Measurements from ENCODE around the gene RPS8.

The RPS8 gene

DNA sequence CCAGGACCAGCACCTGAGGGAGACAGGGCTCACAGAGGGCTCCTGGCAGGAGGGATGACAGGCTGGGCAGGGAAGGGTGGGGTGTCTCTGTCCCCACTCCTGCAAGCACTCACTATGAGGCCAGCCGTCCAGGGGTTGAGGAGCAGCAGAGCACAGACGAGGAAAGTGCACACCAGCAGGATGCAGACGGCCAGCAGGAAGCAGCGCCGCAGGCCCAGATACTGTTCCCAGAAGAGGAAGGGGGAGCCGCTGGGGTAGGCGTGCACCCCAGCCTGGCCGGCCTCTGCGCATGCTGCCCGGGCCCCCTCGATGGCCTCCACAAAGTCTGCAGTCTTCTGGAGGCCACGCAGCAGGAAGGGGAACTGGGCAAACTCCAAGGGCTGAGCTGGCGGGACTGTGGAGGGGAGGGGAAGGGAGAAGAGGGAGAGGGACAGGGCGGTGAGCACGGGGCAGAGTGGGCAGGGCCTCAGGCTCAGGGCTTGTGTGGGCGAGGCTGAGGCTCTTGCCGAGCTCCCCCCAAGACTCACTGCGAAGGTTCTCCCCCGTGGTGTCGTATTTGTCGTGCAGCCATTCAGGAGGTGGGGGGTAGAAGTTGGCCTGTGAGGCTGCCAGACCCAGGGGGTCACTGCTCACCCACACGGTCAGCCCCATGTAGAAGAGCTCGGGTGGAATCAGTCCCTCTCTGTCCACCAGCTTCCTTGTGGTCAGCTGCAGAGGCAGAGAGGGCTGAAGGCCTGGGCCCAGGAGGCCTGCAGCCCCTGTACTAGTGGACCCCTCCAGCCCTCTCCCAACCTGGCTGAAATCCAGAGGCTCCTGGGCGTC is 51.2 kb downstream of the RPS8 start:
- H3K4me1 ChIP-seq (ENCODE audit: control extremely low read depth in 1 of 4, control insufficient read depth in 4 of 4, insufficient read depth in 4 of 4, low read length in 3 of 4): peaks cover 0 to 61% (median 46%) of the 10 kb centered on the region in 4 experiments
- H3K27ac ChIP-seq (ENCODE audit: insufficient read depth in 1 of 2, low read depth in 1 of 2, low read length in 2 of 2, poor library complexity in 1 of 2, severe bottlenecking in 2 of 2): no peak overlapping the region
- WGBS (ENCODE audit: insufficient coverage): 10% methylated on average over 24 of the region's 24 CpGs
- peaks cover 0 to 7% (median 0%) of the 10 kb centered on the region in 5 experiments for H3K9me3 ChIP-seq (ENCODE audit: control extremely low read depth in 1 of 5, control insufficient read depth in 4 of 5, insufficient read depth in 2 of 5, low read depth in 1 of 5, low read length in 4 of 5)
- no peaks in the 10 kb centered on the region for H3K36me3 ChIP-seq (ENCODE audit: control insufficient read depth in 4 of 4, insufficient read depth in 4 of 4, low read length in 3 of 4)
- H3K27me3 ChIP-seq (replicated peaks in 2 of 5; ENCODE audit: control insufficient read depth in 4 of 5, insufficient read depth in 5 of 5, low read length in 4 of 5): no peaks in the 10 kb centered on the region
- ChIA-PET CTCF (interaction anchor here (0.7 to 2.4 kb wide), 8 partner anchors 9 to 471 kb away, joined by 3 to 11 read pairs (median 3); partner anchors contain the start of genes BTBD19 and RNU5D-1), POLR2A (interaction anchor here (0.6 to 1.5 kb wide), 8 partner anchors 13 to 1350 kb away, joined by 3 to 7 read pairs (median 4); partner anchors contain the start of genes BTBD19, DYNLT4, P3R3URF and PLK3)
- peak overlapping the region in 4 of 7 experiments; percentile 14 to 48 (median 20) for H3K4me3 ChIP-seq (ENCODE audit: control insufficient read depth in 1 of 7, extremely low read depth in 1 of 7, insufficient read depth in 4 of 7, low read depth in 2 of 7, low read length in 6 of 7)
- peak in 2 of 3 donors; percentile 80 to 84 for DNase-seq

DNA sequence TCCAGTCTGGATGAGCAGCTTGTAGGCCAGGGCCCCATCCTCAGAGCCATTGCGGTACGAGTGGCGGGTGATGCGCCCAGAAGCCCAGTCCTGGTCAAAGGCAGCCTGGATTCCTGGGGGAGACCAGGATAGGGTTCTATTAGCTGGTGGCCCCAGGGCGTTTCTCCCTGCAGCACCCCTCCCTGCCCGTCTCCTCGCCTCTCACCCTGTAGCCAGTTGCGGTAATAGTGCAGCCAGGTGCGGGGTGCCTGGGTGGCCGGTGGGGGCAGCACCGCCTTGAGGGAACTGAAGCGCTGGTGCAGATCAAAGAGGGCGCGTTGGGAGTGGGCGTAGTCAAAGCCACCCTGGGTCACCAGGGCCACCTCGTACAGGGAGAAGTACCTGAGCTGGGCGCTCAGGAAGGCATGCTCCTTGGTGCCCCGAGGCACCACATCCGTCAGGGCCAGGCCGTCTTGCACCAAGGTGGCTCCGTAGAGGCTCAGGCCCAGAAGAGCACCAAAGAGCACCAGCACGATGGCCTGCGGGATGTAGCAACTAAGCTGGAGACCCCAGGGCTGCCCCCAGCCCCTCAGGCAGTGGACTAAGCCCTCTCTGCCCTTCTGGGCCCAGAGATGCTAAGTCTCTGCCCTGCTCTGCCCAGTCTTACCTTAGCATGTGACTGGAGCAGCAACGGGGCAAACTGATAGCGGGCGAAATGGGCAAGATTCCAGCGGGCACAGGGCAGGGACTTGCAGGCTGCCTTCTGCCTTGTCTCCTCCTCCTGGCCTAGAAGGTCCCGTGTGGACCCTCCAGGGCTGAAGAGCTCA is 52.1 kb downstream of the RPS8 start:
- peaks cover 0 to 7% (median 0%) of the 10 kb centered on the region in 5 experiments for H3K9me3 ChIP-seq (ENCODE audit: control extremely low read depth in 1 of 5, control insufficient read depth in 4 of 5, insufficient read depth in 2 of 5, low read depth in 1 of 5, low read length in 4 of 5)
- H3K4me3 ChIP-seq (ENCODE audit: control insufficient read depth in 1 of 7, extremely low read depth in 1 of 7, insufficient read depth in 4 of 7, low read depth in 2 of 7, low read length in 6 of 7): no peak overlapping the region
- 95% methylated on average over 27 of the region's 28 CpGs for WGBS (ENCODE audit: insufficient coverage)
- DNase-seq: peak in 1 of 3 donors; percentile 27
- H3K27ac ChIP-seq (ENCODE audit: insufficient read depth in 1 of 2, low read depth in 1 of 2, low read length in 2 of 2, poor library complexity in 1 of 2, severe bottlenecking in 2 of 2): no peak overlapping the region
- peaks cover 0 to 67% (median 54%) of the 10 kb centered on the region in 4 experiments for H3K4me1 ChIP-seq (ENCODE audit: control extremely low read depth in 1 of 4, control insufficient read depth in 4 of 4, insufficient read depth in 4 of 4, low read length in 3 of 4)
- CTCF ChIA-PET: interaction anchor here (0.7 to 2.4 kb wide), 8 partner anchors 8 to 476 kb away, joined by 3 to 11 read pairs (median 3); partner anchors contain the start of genes BTBD19 and RNU5D-1
- POLR2A ChIA-PET: interaction anchor here (1.0 to 1.5 kb wide), 5 partner anchors 14 to 106 kb away, joined by 4 to 7 read pairs (median 4); partner anchors contain the start of genes BTBD19, DYNLT4, PLK3 and RNU5D-1
- H3K27me3 ChIP-seq (replicated peaks in 2 of 5; ENCODE audit: control insufficient read depth in 4 of 5, insufficient read depth in 5 of 5, low read length in 4 of 5): no peaks in the 10 kb centered on the region
- no peaks in the 10 kb centered on the region for H3K36me3 ChIP-seq (ENCODE audit: control insufficient read depth in 4 of 4, insufficient read depth in 4 of 4, low read length in 3 of 4)

DNA sequence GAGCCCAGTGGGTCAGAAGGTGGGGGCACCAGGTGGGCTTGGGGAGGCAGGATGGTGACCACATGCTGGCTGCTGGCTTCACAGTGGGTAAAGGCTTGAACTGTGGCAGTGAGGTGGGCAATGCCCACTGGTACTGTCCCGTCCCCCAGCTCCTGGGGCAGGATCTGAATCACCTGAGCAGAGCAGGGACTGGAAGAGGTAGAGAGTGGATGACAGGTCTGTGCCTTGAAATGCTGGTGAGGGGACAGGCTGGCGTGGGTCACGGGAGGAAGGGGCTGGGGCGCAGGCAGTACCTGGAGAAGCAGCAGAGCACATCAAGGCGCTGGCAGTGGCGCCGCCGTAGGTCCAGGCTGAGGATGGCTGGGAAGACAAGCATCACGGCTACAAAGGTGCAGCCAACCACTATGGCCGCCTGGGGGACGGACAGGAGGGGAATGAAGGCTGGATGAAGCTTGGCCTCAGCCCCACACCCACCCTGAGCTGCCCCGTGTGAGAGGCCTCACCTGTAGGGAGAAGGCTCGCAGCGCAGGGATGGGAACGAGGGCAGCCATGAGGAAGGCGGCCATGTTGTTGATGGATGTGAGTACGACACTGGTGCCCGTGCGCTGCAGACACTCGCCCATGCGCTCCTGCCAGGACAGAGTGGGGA is 52.8 kb downstream of the RPS8 start:
- POLR2A ChIA-PET: interaction anchor here (1.5 to 4.4 kb wide), 2 partner anchors 8 to 14 kb away, joined by 4 to 21 read pairs; no protein-coding TSS in a partner anchor
- H3K36me3 ChIP-seq (ENCODE audit: control insufficient read depth in 4 of 4, insufficient read depth in 4 of 4, low read length in 3 of 4): no peaks in the 10 kb centered on the region
- H3K4me1 ChIP-seq (ENCODE audit: control extremely low read depth in 1 of 4, control insufficient read depth in 4 of 4, insufficient read depth in 4 of 4, low read length in 3 of 4): peaks cover 0 to 71% (median 61%) of the 10 kb centered on the region in 4 experiments
- peaks cover 0 to 7% (median 0%) of the 10 kb centered on the region in 5 experiments for H3K9me3 ChIP-seq (ENCODE audit: control extremely low read depth in 1 of 5, control insufficient read depth in 4 of 5, insufficient read depth in 2 of 5, low read depth in 1 of 5, low read length in 4 of 5)
- WGBS (ENCODE audit: insufficient coverage): 100% methylated on average over 19 of the region's 21 CpGs
- DNase-seq: no peak
- CTCF ChIA-PET: interaction anchor here (1.5 kb wide), 1 partner anchor 475 kb away, joined by 3 read pairs; no protein-coding TSS in a partner anchor
- H3K27me3 ChIP-seq (replicated peaks in 2 of 5; ENCODE audit: control insufficient read depth in 4 of 5, insufficient read depth in 5 of 5, low read length in 4 of 5): no peaks in the 10 kb centered on the region
- no peak overlapping the region for H3K4me3 ChIP-seq (ENCODE audit: control insufficient read depth in 1 of 7, extremely low read depth in 1 of 7, insufficient read depth in 4 of 7, low read depth in 2 of 7, low read length in 6 of 7)
- no peak overlapping the region for H3K27ac ChIP-seq (ENCODE audit: insufficient read depth in 1 of 2, low read depth in 1 of 2, low read length in 2 of 2, poor library complexity in 1 of 2, severe bottlenecking in 2 of 2)

Data from common myeloid progenitor, CD34-positive (primary cell).